H9 (cell line): ENCODE measurements around the gene PIGW. TPM values are rescaled to one million over a fixed set of nuclear protein-coding genes. Genes with fewer than 3 reads are reported as not detected.

Experiments used
- DNase-seq: peaks from one replicate; pipeline ENCODE4 v3.0.0-alpha.2; 2017
- H2AFZ ChIP-seq: one replicate; pipeline ENCODE4 v1.6.1; 2013; ENCODE audit warnings: mild to moderate bottlenecking, low read length, control low read depth, moderate library complexity
- H2AK5ac ChIP-seq: 2 replicates; pipeline ENCODE4 v1.6.1; 2013; ENCODE audit warnings: low read length, control low read depth, mixed read lengths; ENCODE audit not compliant: insufficient read length
- H2BK120ac ChIP-seq: one replicate; pipeline ENCODE4 v1.6.1; 2013; ENCODE audit warnings: low read depth, mild to moderate bottlenecking, low read length, control low read depth, inconsistent platforms; ENCODE audit not compliant: poor library complexity, severe bottlenecking
- H2BK12ac ChIP-seq: 2 replicates; pipeline ENCODE4 v1.6.1; 2013; ENCODE audit warnings: low read length, control low read depth, mixed read lengths, low read depth; ENCODE audit not compliant: insufficient read length
- H2BK15ac ChIP-seq: 2 replicates; pipeline ENCODE4 v1.6.1; 2013; ENCODE audit warnings: low read depth, low read length, control low read depth
- H2BK20ac ChIP-seq: one replicate; pipeline ENCODE4 v1.6.1; 2013; ENCODE audit warnings: low read depth, mild to moderate bottlenecking, low read length, control low read depth, inconsistent platforms; ENCODE audit not compliant: poor library complexity, severe bottlenecking
- H2BK5ac ChIP-seq: 2 replicates; pipeline ENCODE4 v1.6.1; 2013; ENCODE audit warnings: low read length, control low read depth, mixed read lengths; ENCODE audit not compliant: insufficient read length
- H3K14ac ChIP-seq: 2 replicates; pipeline ENCODE4 v1.6.1; 2013; ENCODE audit warnings: low read length, control low read depth; ENCODE audit not compliant: insufficient read depth
- H3K18ac ChIP-seq: 2 replicates; pipeline ENCODE4 v1.6.1; 2013; ENCODE audit warnings: low read depth, mild to moderate bottlenecking, mixed read lengths, low read length, control low read depth; ENCODE audit not compliant: insufficient read length
- H3K23ac ChIP-seq: 2 replicates; pipeline ENCODE4 v1.6.1; 2013; ENCODE audit warnings: low read length, control low read depth, mixed read lengths, low read depth; ENCODE audit not compliant: insufficient read length
- H3K23me2 ChIP-seq: 2 replicates; pipeline ENCODE4 v1.6.1; 2013; ENCODE audit warnings: low read depth, mild to moderate bottlenecking, mixed read lengths, low read length, control low read depth; ENCODE audit not compliant: insufficient read length, poor library complexity, severe bottlenecking
- H3K27ac ChIP-seq: 2 replicates; pipeline ENCODE4 v1.5.1; 2013; ENCODE audit warnings: low read length, control low read depth, mixed read lengths, low read depth; ENCODE audit not compliant: insufficient read length
- H3K27me3 ChIP-seq: 2 replicates; pipeline ENCODE4 v1.6.1; 2013; ENCODE audit warnings: low read length, control low read depth, inconsistent platforms; ENCODE audit not compliant: insufficient read depth
- H3K4ac ChIP-seq: 2 replicates; pipeline ENCODE4 v1.6.1; 2013; ENCODE audit warnings: low read depth, mild to moderate bottlenecking, control low read depth, inconsistent platforms, low read length, moderate library complexity
- H3K4me1 ChIP-seq: 2 replicates; pipeline ENCODE4 v1.6.1; 2013; ENCODE audit warnings: low read length, control low read depth, inconsistent platforms; ENCODE audit not compliant: insufficient read depth
- H3K4me2 ChIP-seq: 2 replicates; pipeline ENCODE4 v1.6.1; 2013; ENCODE audit warnings: low read length, control low read depth, mixed read lengths; ENCODE audit not compliant: insufficient read length, insufficient read depth
- H3K56ac ChIP-seq: 2 replicates; pipeline ENCODE4 v1.6.1; 2013; ENCODE audit warnings: low read depth, mild to moderate bottlenecking, mixed read lengths, low read length, control low read depth; ENCODE audit not compliant: insufficient read length
- H3K79me1 ChIP-seq: 2 replicates; pipeline ENCODE4 v1.6.1; 2013; ENCODE audit warnings: low read depth, mild to moderate bottlenecking, moderate library complexity, low read length, control low read depth, inconsistent platforms; ENCODE audit not compliant: insufficient read depth, poor library complexity, severe bottlenecking
- H3K79me2 ChIP-seq: 2 replicates; pipeline ENCODE4 v1.6.1; 2013; ENCODE audit warnings: low read length, control low read depth, inconsistent platforms; ENCODE audit not compliant: insufficient read depth
- H3K9ac ChIP-seq: 2 replicates; pipeline ENCODE4 v1.6.1; 2013; ENCODE audit warnings: low read length, control low read depth, mixed read lengths; ENCODE audit not compliant: insufficient read length; ENCODE audit errors: extremely low read depth
- H3K9me3 ChIP-seq: one replicate; pipeline ENCODE4 v1.6.1; 2013; ENCODE audit warnings: low read depth, low read length, inconsistent platforms; ENCODE audit not compliant: control insufficient read depth
- H3T11ph ChIP-seq: one replicate; pipeline ENCODE4 v1.6.1; 2013; ENCODE audit warnings: mild to moderate bottlenecking, low read length, control low read depth, inconsistent platforms
- H4K20me1 ChIP-seq: one replicate; pipeline ENCODE4 v1.6.1; 2013; ENCODE audit not compliant: control insufficient read depth, insufficient read length, insufficient read depth
- H4K5ac ChIP-seq: 2 replicates; pipeline ENCODE4 v1.6.1; 2013; ENCODE audit warnings: low read depth, mild to moderate bottlenecking, mixed read lengths, low read length, control low read depth; ENCODE audit not compliant: insufficient read length
- H4K8ac ChIP-seq: replicated peaks from 2 replicates; pipeline ENCODE4 v1.6.1; 2013; ENCODE audit warnings: low read length, control low read depth, mixed read lengths, low read depth; ENCODE audit not compliant: insufficient read length
- H4K91ac ChIP-seq: 2 replicates; pipeline ENCODE4 v1.6.1; 2013; ENCODE audit warnings: low read depth, mild to moderate bottlenecking, moderate library complexity, mixed read lengths, low read length, control low read depth; ENCODE audit not compliant: insufficient read length
- H3K27ac Mint-ChIP-seq, 3 experiments: 2 replicates in 2 of 3; 3 replicates in 1 of 3; pipeline ENCODE4 v1.8.0; 2020 to 2021; ENCODE audit warnings: mixed read lengths in 3 of 3, mild to moderate bottlenecking in 1 of 3, moderate library complexity in 1 of 3
- H3K27me3 Mint-ChIP-seq: 2 replicates; pipeline ENCODE4 v1.8.0; 2021; ENCODE audit warnings: low read depth, mild to moderate bottlenecking, moderate library complexity, mixed read lengths
- H3K36me3 Mint-ChIP-seq, 3 experiments: 2 replicates in 2 of 3; 3 replicates in 1 of 3; pipeline ENCODE4 v1.8.0; 2020 to 2021; ENCODE audit warnings: low read depth in 3 of 3, mixed read lengths in 3 of 3; ENCODE audit not compliant: insufficient read depth in 1 of 3
- H3K4me1 Mint-ChIP-seq, 2 experiments: 2 replicates each; pipeline ENCODE4 v1.8.0; 2020; ENCODE audit warnings: mixed read lengths in 2 of 2
- H3K4me3 Mint-ChIP-seq, 2 experiments: 2 replicates in 1 of 2; 3 replicates in 1 of 2; pipeline ENCODE4 v1.8.0; 2020 to 2021; ENCODE audit warnings: mild to moderate bottlenecking in 2 of 2, mixed read lengths in 2 of 2, moderate library complexity in 1 of 2
- H3K9me3 Mint-ChIP-seq, 2 experiments: 2 replicates in 1 of 2; 3 replicates in 1 of 2; pipeline ENCODE4 v1.8.0; 2020; ENCODE audit warnings: mild to moderate bottlenecking in 2 of 2, mixed read lengths in 2 of 2, moderate library complexity in 1 of 2
- CTCF ChIP-seq: fragments of 200-600 bp; sonication (generic); conservative IDR thresholded peaks from 3 replicates; pipeline ENCODE4 v1.8.0; 2021; ENCODE audit warnings: antibody characterized with exemption, mild to moderate bottlenecking
- WGBS: extraction: QIAGEN DNeasy Blood & Tissue Kit; methylation state at CpG from one replicate; pipeline ENCODE4 v1.1.7; 2013; ENCODE audit warnings: missing lambda C conversion rate, low lambda C conversion rate, mixed read lengths; ENCODE audit not compliant: insufficient read length; ENCODE audit errors: extremely low coverage; 5-methylcytosine and 5-hydroxymethylcytosine counted together
- total RNA-seq: library from RNA; stranded (reverse); gene quantifications from 2 replicates; pipeline ENCODE4 v1.2.1, GENCODE V29; 2021

PIGW gene
- total RNA-seq, 1 experiment from 2014 or later: 26.2 TPM

- DNase-seq: no peak
- H3T11ph ChIP-seq: no peak overlapping the region
- no peaks in the 10 kb centered on the region for H3K27me3 Mint-ChIP-seq
- no peak overlapping the region for H2AFZ ChIP-seq
- no peaks in the 10 kb centered on the region for H3K9me3 ChIP-seq
- H3K4me1 ChIP-seq: no peaks in the 10 kb centered on the region
- no peaks in the 10 kb centered on the region for H3K9me3 Mint-ChIP-seq
- H3K4me2 ChIP-seq: no peak overlapping the region
- H3K9ac ChIP-seq: no peak overlapping the region
- H3K27ac Mint-ChIP-seq: peak overlapping the region in 1 of 3 experiments; percentile 61; a peak in 1 of 7 replicates
- H4K8ac ChIP-seq: no peak overlapping the region
- no peak overlapping the region for H3K23ac ChIP-seq
- H4K91ac ChIP-seq: no peak overlapping the region
- no peak for TF ChIP-seq CTCF
- H3K79me2 ChIP-seq: no peaks in the 10 kb centered on the region
- H3K27ac ChIP-seq: no peak overlapping the region
- no peak overlapping the region for H3K18ac ChIP-seq
- no peak overlapping the region for H2BK120ac ChIP-seq
- no peak overlapping the region for H2AK5ac ChIP-seq
- H4K20me1 ChIP-seq: no peaks in the 10 kb centered on the region
- no peak overlapping the region for H2BK15ac ChIP-seq
- no peaks in the 10 kb centered on the region for H3K27me3 ChIP-seq
- H4K5ac ChIP-seq: no peak overlapping the region
- no peaks in the 10 kb centered on the region for H3K23me2 ChIP-seq
- no peak overlapping the region for H2BK12ac ChIP-seq
- WGBS: no CpG with 5 or more reads among the region's 3 CpGs
- no peaks in the 10 kb centered on the region for H3K79me1 ChIP-seq
- no peak overlapping the region for H2BK20ac ChIP-seq
- H3K56ac ChIP-seq: no peak overlapping the region
- H3K36me3 Mint-ChIP-seq: peaks cover 30 to 91% (median 86%) of the 10 kb centered on the region in 3 experiments
- no peak overlapping the region for H3K4me3 Mint-ChIP-seq
- no peak overlapping the region for H3K4ac ChIP-seq
- no peak overlapping the region for H3K14ac ChIP-seq
- H2BK5ac ChIP-seq: no peak overlapping the region
- no peaks in the 10 kb centered on the region for H3K4me1 Mint-ChIP-seq
Observed at GRCh38 chr17:36514856-36515255, 19.9 kb upstream of the PIGW start.
